Stimulated activated CD8-positive, alpha-beta memory T cell treated with anti-CD3 and anti-CD28 coated beads, Interleukin-12 subunit alpha, Interleukin-12 subunit beta, amount 100 ng/mL, for 4 hours (primary cell): ENCODE data around the gene CLASRP.

Experiments
- DNase-seq: peaks from one replicate; pipeline ENCODE4 v3.0.0-alpha.2; 2020; ENCODE audit warnings: low read depth

The CLASRP gene

GRCh38 chr19:45021971-45022370 lies 16.9 kb upstream of the CLASRP start:
- DNase-seq: no peak

- no peak for DNase-seq
Measured at GRCh38 chr19:45023048-45023447, 15.8 kb upstream of the CLASRP start.

GRCh38 chr19:45025264-45025663 lies 13.6 kb upstream of the CLASRP start:
- no peak for DNase-seq

GRCh38 chr19:45027371-45027770 lies 11.5 kb upstream of the CLASRP start:
- DNase-seq: no peak

GRCh38 chr19:45030825-45031224 lies 8.0 kb upstream of the CLASRP start:
- no peak for DNase-seq

- DNase-seq: no peak
Measured at GRCh38 chr19:45032421-45032820, 6.4 kb upstream of the CLASRP start.

- no peak for DNase-seq
Measured at GRCh38 chr19:45035755-45036154, 3.1 kb upstream of the CLASRP start.

GRCh38 chr19:45037393-45038169 lies 1.3 kb upstream of the CLASRP start:
- no peak for DNase-seq

- no peak for DNase-seq
Measured at GRCh38 chr19:45040059-45040771, 1.4 kb downstream of the CLASRP start.

- DNase-seq: no peak
Measured at GRCh38 chr19:45041125-45041524, 2.3 kb downstream of the CLASRP start.

GRCh38 chr19:45045671-45046353 lies 7.0 kb downstream of the CLASRP start:
- no peak for DNase-seq

- DNase-seq: no peak
Measured at GRCh38 chr19:45046355-45046754, 7.5 kb downstream of the CLASRP start.

- no peak for DNase-seq
Measured at GRCh38 chr19:45047188-45047797, 8.4 kb downstream of the CLASRP start.

GRCh38 chr19:45049073-45049736 lies 10.4 kb downstream of the CLASRP start:
- no peak for DNase-seq

GRCh38 chr19:45050036-45050435 lies 11.2 kb downstream of the CLASRP start:
- no peak for DNase-seq

- DNase-seq: no peak
Measured at GRCh38 chr19:45051929-45052579, 13.2 kb downstream of the CLASRP start.

GRCh38 chr19:45056831-45057230 lies 18.0 kb downstream of the CLASRP start:
- no peak for DNase-seq

- DNase-seq: no peak
Measured at GRCh38 chr19:45057444-45057843, 18.6 kb downstream of the CLASRP start.

GRCh38 chr19:45058622-45059159 lies 19.8 kb downstream of the CLASRP start:
- no peak for DNase-seq

- DNase-seq: peak; percentile 60
Measured at GRCh38 chr19:45059258-45059965, 20.6 kb downstream of the CLASRP start.

- DNase-seq: no peak
Measured at GRCh38 chr19:45061965-45062364, 23.1 kb downstream of the CLASRP start.
